Measurements from ENCODE around the gene EEF1AKMT3.
A peak's percentile ranks its signal among the peaks of the same experiment; 100 is the strongest.
"Not testable (repeated sequence)": the region's sequence is repeated elsewhere in the genome, so short reads cannot be mapped to it uniquely, and the experiment has no call there.

Gene EEF1AKMT3

GRCh38 chr12:57795354-57795753, 22.9 kb downstream of the EEF1AKMT3 start:
- no peak for DNase-seq

GRCh38 chr12:57796996-57797395, 24.6 kb downstream of the EEF1AKMT3 start:
- no peak for DNase-seq

- no peak for DNase-seq
Observed at GRCh38 chr12:57797933-57798332, 25.5 kb downstream of the EEF1AKMT3 start.

- no peak for DNase-seq
Observed at GRCh38 chr12:57800965-57801364, 28.6 kb downstream of the EEF1AKMT3 start.

- no peak for DNase-seq
Observed at GRCh38 chr12:57802607-57803006, 30.2 kb downstream of the EEF1AKMT3 start.

GRCh38 chr12:57803319-57803893, 31.0 kb downstream of the EEF1AKMT3 start:
- peak; percentile 24 for DNase-seq

GRCh38 chr12:57806677-57807076, 34.3 kb downstream of the EEF1AKMT3 start:
- DNase-seq = no peak

- DNase-seq = no peak
Observed at GRCh38 chr12:57807285-57807684, 34.9 kb downstream of the EEF1AKMT3 start.

- DNase-seq = no peak
Observed at GRCh38 chr12:57808351-57808750, 35.9 kb downstream of the EEF1AKMT3 start.

GRCh38 chr12:57809425-57809824, 37.0 kb downstream of the EEF1AKMT3 start:
- no peak for DNase-seq

GRCh38 chr12:57810450-57810849, 38.0 kb downstream of the EEF1AKMT3 start:
- DNase-seq = no peak

GRCh38 chr12:57811028-57811755, 38.8 kb downstream of the EEF1AKMT3 start:
- DNase-seq = no peak

GRCh38 chr12:57813111-57813970, 40.9 kb downstream of the EEF1AKMT3 start:
- no peak for DNase-seq

GRCh38 chr12:57813971-57814772, 41.8 kb downstream of the EEF1AKMT3 start:
- DNase-seq = no peak

GRCh38 chr12:57815177-57816000, 43.0 kb downstream of the EEF1AKMT3 start:
- peak; percentile 83 for DNase-seq

- DNase-seq = no peak
Observed at GRCh38 chr12:57816001-57816854, 43.8 kb downstream of the EEF1AKMT3 start.

GRCh38 chr12:57816855-57817151, 44.4 kb downstream of the EEF1AKMT3 start:
- no peak for DNase-seq

GRCh38 chr12:57817261-57817989, 45.0 kb downstream of the EEF1AKMT3 start:
- no peak for DNase-seq

- DNase-seq = not testable (repeated sequence)
Observed at GRCh38 chr12:57817990-57818331, 45.5 kb downstream of the EEF1AKMT3 start.

GRCh38 chr12:57820119-57820518, 47.7 kb downstream of the EEF1AKMT3 start:
- not testable (repeated sequence) for DNase-seq

GRCh38 chr12:57821015-57821414, 48.6 kb downstream of the EEF1AKMT3 start:
- DNase-seq = not testable (repeated sequence)
